HG02678 (cell line): ENCODE measurements around the gene ARID4B.
"Not testable (repeated sequence)": the region's sequence is repeated elsewhere in the genome, so short reads cannot be mapped to it uniquely, and the experiment has no call there.

Experiments
- ATAC-seq: cut with Tn5 transposase; IDR thresholded peaks from one replicate; pipeline ENCODE4 v1.9.1; 2021; ENCODE audit warnings: mild to moderate bottlenecking, moderate library complexity; ENCODE audit not compliant: unreplicated experiment

The ARID4B gene

GRCh38 chr1:235238558-235238957 lies 89.4 kb downstream of the ARID4B start:
- no peak for ATAC-seq

GRCh38 chr1:235236128-235236527 lies 91.9 kb downstream of the ARID4B start:
- no peak for ATAC-seq

- ATAC-seq: no peak
Measured at GRCh38 chr1:235229868-235230267, 98.1 kb downstream of the ARID4B start.

GRCh38 chr1:235227414-235227813 lies 100.6 kb downstream of the ARID4B start:
- ATAC-seq: no peak

- ATAC-seq: no peak
Measured at GRCh38 chr1:235226933-235227332, 101.0 kb downstream of the ARID4B start.

GRCh38 chr1:235225299-235225698 lies 102.7 kb downstream of the ARID4B start:
- no peak for ATAC-seq

- no peak for ATAC-seq
Measured at GRCh38 chr1:235221653-235222375, 106.2 kb downstream of the ARID4B start.

- ATAC-seq: no peak
Measured at GRCh38 chr1:235215453-235215852, 112.5 kb downstream of the ARID4B start.

- not testable (repeated sequence) for ATAC-seq
Measured at GRCh38 chr1:235214962-235215361, 113.0 kb downstream of the ARID4B start.

- ATAC-seq: no peak
Measured at GRCh38 chr1:235213752-235214151, 114.2 kb downstream of the ARID4B start.

GRCh38 chr1:235211517-235211916 lies 116.5 kb downstream of the ARID4B start:
- no peak for ATAC-seq

GRCh38 chr1:235207209-235207565 lies 120.8 kb downstream of the ARID4B start:
- ATAC-seq: no peak

GRCh38 chr1:235206533-235207208 lies 121.3 kb downstream of the ARID4B start:
- ATAC-seq: no peak

- ATAC-seq: no peak
Measured at GRCh38 chr1:235205687-235206086, 122.3 kb downstream of the ARID4B start.

- ATAC-seq: no peak
Measured at GRCh38 chr1:235203428-235203827, 124.6 kb downstream of the ARID4B start.

GRCh38 chr1:235202447-235202846 lies 125.5 kb downstream of the ARID4B start:
- ATAC-seq: not testable (repeated sequence)

- no peak for ATAC-seq
Measured at GRCh38 chr1:235199441-235199840, 128.5 kb downstream of the ARID4B start.

- ATAC-seq: no peak
Measured at GRCh38 chr1:235190431-235190830, 137.5 kb downstream of the ARID4B start.

- ATAC-seq: no peak
Measured at GRCh38 chr1:235187316-235187715, 140.7 kb downstream of the ARID4B start.

GRCh38 chr1:235181561-235182245 lies 146.3 kb downstream of the ARID4B start:
- no peak for ATAC-seq

- ATAC-seq: no peak
Measured at GRCh38 chr1:235180916-235181460, 147.0 kb downstream of the ARID4B start.

GRCh38 chr1:235176486-235176885 lies 151.5 kb downstream of the ARID4B start:
- ATAC-seq: no peak
